Measurements from ENCODE around the gene COL9A3. TPM values are rescaled to one million over a fixed set of nuclear protein-coding genes. Genes with fewer than 3 reads are reported as not detected.

COL9A3 gene
- total RNA-seq, 4 donors from 2014 or later: 6.0 to 223 (median 8.0) TPM

DNA sequence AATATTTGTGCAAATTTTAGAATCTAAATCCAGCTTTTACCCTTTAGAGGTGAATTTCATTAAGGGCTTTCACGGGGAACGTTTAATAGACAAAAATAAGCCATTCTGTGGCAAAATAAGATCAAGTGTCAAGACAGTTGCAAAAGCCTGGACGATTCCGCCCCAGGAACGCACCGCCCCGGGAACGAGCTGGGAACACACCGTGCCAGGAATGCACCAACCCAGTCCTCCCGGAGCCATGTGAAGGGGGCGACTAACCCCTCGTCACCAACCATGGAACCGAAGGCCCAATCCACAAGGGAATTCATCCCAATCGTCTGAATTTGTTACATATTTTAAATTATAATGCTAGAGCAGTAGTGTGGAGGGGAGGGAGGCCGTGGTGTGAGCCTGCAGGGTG is 65.6 kb downstream of the COL9A3 start:
- in situ Hi-C loops (cut with MboI; ENCODE audit: low pct_ligation_motif_present in 1 of 4, low pct_unique_long_range_greater_than_20kb in 1 of 4, low sequenced_read_pairs in 3 of 4) (loop anchor here in 2 of 4 donors (25.0 kb wide), 1 partner anchor 130 kb away; the partner anchor contains the start of gene BHLHE23 (in 2 of the 2)), intact Hi-C loops (cut with DNase I; ENCODE audit: low total_unique reads) (no loop called here)
- Histone ChIP-seq H3K27ac (no peak overlapping the region), H3K27me3 (no peaks in the 10 kb centered on the region), H3K4me3 (no peak overlapping the region), H3K36me3 (peaks cover 0 to 13% (median 0%) of the 10 kb centered on the region in 4 donors), H3K9me3 (no peaks in the 10 kb centered on the region), H3K4me1 (peaks cover 0 to 7% (median 4%) of the 10 kb centered on the region in 4 donors)
- TF ChIP-seq, protein P1, sequence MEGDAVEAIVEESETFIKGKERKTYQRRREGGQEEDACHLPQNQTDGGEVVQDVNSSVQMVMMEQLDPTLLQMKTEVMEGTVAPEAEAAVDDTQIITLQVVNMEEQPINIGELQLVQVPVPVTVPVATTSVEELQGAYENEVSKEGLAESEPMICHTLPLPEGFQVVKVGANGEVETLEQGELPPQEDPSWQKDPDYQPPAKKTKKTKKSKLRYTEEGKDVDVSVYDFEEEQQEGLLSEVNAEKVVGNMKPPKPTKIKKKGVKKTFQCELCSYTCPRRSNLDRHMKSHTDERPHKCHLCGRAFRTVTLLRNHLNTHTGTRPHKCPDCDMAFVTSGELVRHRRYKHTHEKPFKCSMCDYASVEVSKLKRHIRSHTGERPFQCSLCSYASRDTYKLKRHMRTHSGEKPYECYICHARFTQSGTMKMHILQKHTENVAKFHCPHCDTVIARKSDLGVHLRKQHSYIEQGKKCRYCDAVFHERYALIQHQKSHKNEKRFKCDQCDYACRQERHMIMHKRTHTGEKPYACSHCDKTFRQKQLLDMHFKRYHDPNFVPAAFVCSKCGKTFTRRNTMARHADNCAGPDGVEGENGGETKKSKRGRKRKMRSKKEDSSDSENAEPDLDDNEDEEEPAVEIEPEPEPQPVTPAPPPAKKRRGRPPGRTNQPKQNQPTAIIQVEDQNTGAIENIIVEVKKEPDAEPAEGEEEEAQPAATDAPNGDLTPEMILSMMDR (IDR thresholded peaks at IDR 0.05): no peak
- TF ChIP-seq POLR2AphosphoS5 (IDR thresholded peaks at IDR 0.05) (no peak), EP300 (IDR thresholded peaks at IDR 0.05; ENCODE audit: low read depth) (no peak), POLR2A (IDR thresholded peaks at IDR 0.05) (no peak)
- 91 to 100% methylated on average over 2 to 15 of the region's 15 CpGs for WGBS, 2 donors (ENCODE audit: low coverage in 1 of 2)
- DNase-seq: no peak

DNA sequence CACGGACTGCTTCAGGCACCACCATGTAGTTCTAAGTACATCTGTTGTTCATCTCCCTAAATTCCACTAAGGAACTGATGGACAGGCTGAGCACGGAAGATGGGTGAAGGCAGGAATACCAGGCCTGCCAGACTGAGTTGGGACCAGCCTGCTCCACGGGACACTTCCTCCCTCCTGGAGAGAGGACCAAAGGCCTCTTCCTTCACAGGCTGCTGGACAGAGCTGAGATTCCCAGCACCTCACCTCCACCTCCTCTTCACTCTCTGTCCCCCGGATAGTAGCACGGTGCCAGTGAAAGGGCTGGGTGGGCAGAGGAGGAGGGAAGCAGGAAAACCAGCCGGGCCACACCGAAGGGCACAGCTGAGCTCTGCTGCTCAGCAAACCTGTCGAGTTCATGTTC is 67.7 kb downstream of the COL9A3 start:
- peaks cover 0 to 25% (median 6%) of the 10 kb centered on the region in 4 donors for H3K36me3 ChIP-seq
- intact Hi-C loops (cut with DNase I; ENCODE audit: low total_unique reads) (no loop called here), in situ Hi-C loops (cut with MboI; ENCODE audit: low pct_ligation_motif_present in 1 of 4, low pct_unique_long_range_greater_than_20kb in 1 of 4, low sequenced_read_pairs in 3 of 4) (loop anchor here in 2 of 4 donors (25.0 kb wide), 1 partner anchor 128 kb away; the partner anchor contains the start of gene BHLHE23 (in 2 of the 2))
- DNase-seq: no peak
- 81 to 93% methylated on average over 2 to 8 of the region's 8 CpGs for WGBS, 2 donors (ENCODE audit: low coverage in 1 of 2)
- H3K4me1 ChIP-seq: peaks cover 4 to 12% (median 7%) of the 10 kb centered on the region in 4 donors
- TF ChIP-seq POLR2AphosphoS5 (IDR thresholded peaks at IDR 0.05) (no peak), POLR2A (IDR thresholded peaks at IDR 0.05) (no peak), EP300 (IDR thresholded peaks at IDR 0.05; ENCODE audit: low read depth) (no peak)
- TF ChIP-seq, protein P1 (IDR thresholded peaks at IDR 0.05): no peak
- no peaks in the 10 kb centered on the region for H3K27me3 ChIP-seq
- H3K9me3 ChIP-seq: no peaks in the 10 kb centered on the region
- no peak overlapping the region for H3K4me3 ChIP-seq
- no peak overlapping the region for H3K27ac ChIP-seq

DNA sequence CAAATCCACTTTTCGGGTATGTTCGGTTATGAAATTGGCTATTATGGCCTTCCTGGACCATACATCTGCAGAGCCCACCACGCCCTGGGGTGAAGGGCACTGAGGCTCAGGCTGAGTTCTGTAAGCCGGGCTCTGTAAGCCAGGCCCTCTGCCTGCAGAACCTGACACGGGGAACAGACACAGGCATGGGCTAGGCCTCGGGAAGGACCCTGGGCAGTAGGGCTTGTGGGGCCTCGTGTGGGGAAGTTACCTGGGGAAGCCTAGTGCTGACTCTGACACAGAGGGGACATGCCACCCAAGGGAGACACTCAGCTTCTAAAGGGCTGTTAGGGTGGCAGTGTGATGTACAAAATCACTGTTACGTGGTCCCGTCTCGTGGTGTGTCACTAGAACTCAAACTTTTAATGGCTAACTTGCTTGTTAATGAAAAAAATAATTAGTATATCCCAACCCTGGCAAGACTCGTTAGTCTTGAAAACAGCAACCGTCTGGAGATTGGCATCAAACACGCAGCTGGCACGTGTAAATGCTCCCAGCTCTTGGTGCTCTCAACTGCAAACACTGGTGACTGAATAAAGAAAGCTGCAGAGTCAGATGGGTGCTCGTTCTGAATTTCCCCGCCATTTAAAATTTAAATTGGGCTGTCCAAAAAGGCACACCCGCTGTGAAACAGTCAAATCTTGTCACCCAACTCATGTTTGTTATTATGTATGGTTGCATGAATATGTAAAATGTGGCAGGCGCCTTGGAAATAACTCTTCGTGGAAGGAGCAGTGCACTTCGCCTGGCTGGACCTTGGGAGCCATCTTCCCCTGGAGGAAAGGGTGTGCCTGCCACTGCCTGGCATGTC is 68.4 kb downstream of the COL9A3 start:
- Histone ChIP-seq H3K27me3 (no peaks in the 10 kb centered on the region), H3K27ac (peak overlapping the region in 1 of 4 donors; percentile 68), H3K4me3 (no peak overlapping the region), H3K4me1 (peaks cover 4 to 12% (median 7%) of the 10 kb centered on the region in 4 donors), H3K9me3 (no peaks in the 10 kb centered on the region), H3K36me3 (peaks cover 0 to 32% (median 10%) of the 10 kb centered on the region in 4 donors)
- intact Hi-C loops (cut with DNase I; ENCODE audit: low total_unique reads): no loop called here
- in situ Hi-C loops (cut with MboI; ENCODE audit: low pct_ligation_motif_present in 1 of 4, low pct_unique_long_range_greater_than_20kb in 1 of 4, low sequenced_read_pairs in 3 of 4): loop anchor here in 2 of 4 donors (25.0 kb wide), 1 partner anchor 127 kb away; the partner anchor contains the start of gene BHLHE23 (in 2 of the 2)
- 79 to 94% methylated on average over 5 to 20 of the region's 20 CpGs for WGBS, 2 donors (ENCODE audit: low coverage in 1 of 2)
- TF ChIP-seq, protein P1 (IDR thresholded peaks at IDR 0.05): no peak
- TF ChIP-seq POLR2A (IDR thresholded peaks at IDR 0.05): no peak
- TF ChIP-seq POLR2AphosphoS5 (IDR thresholded peaks at IDR 0.05): no peak
- TF ChIP-seq EP300 (IDR thresholded peaks at IDR 0.05; ENCODE audit: low read depth): no peak
- DNase-seq: no peak

All from transverse colon (tissue), 4 donors.